ENCODE data around the gene C16orf54. TPM values are rescaled to one million over a fixed set of nuclear protein-coding genes. Genes with fewer than 3 reads are reported as not detected.
A peak's percentile ranks its signal among the peaks of the same experiment; 100 is the strongest.
"Not testable (repeated sequence)": the region's sequence is repeated elsewhere in the genome, so short reads cannot be mapped to it uniquely, and the experiment has no call there.

The C16orf54 gene
- total and polyA plus RNA-seq, 2 donors (not counting 3 experiments of a cell fraction or from before 2014, with no cell fraction given), result not detected

DNA sequence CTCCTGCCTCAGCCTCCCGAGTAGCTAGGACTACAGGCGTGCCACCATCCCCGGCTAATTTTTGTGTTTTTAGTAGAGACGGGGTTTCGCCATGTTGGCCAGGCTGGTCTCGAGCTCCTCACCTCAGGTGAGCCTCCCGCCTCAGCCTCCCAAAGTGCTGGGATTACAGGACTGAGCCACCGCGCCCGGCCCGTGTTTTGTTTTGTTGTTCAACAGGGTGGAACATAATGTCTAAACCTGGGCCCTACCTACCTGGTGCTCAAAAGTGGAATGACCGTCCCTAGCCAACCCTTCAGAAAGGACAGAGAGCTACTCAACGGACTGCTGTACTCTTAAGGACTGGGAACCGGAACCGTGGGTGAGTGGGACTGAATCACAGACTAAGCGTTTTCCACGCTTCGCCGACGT, 44.0 kb upstream of the C16orf54 start:
- intact Hi-C loops (cut with micrococcal nuclease) (loop anchor here (1.0 to 5.0 kb wide), 5 partner anchors 16 to 188 kb away; partner anchors contain the start of genes CDIPT and PAGR1), dilution Hi-C loops (cut with MboI; ENCODE audit: extremely low pct_ligation_motif_present, low sequenced_read_pairs) (no loop called here)
- Histone ChIP-seq H3K27ac (ENCODE audit: insufficient read depth, low read depth, low read length) (no peak overlapping the region), H3K36me3 (ENCODE audit: control insufficient read depth in 2 of 2, extremely low read depth in 1 of 2, insufficient read depth in 2 of 2, low read length in 2 of 2) (no peaks in the 10 kb centered on the region), H2AFZ (ENCODE audit: low read depth, low read length) (peak overlapping the region; percentile 98), H3K9me1 (replicated peaks; ENCODE audit: control insufficient read depth, extremely low read depth, insufficient read depth, low read length) (no peaks in the 10 kb centered on the region), H3K4me2 (ENCODE audit: insufficient read depth, low read length) (peak overlapping the region; percentile 62), H3K27me3 (ENCODE audit: control insufficient read depth in 2 of 2, insufficient read depth in 2 of 2, low read length in 2 of 2) (no peaks in the 10 kb centered on the region), H3K9me3 (replicated peaks; ENCODE audit: control insufficient read depth, insufficient read depth, low read length) (no peaks in the 10 kb centered on the region), H4K20me1 (replicated peaks; ENCODE audit: control insufficient read depth, extremely low read depth, insufficient read depth, low read length) (no peaks in the 10 kb centered on the region), H3K4me1 (ENCODE audit: control insufficient read depth, extremely low read depth, insufficient read depth, low read length) (peaks cover 28% of the 10 kb centered on the region), H3K9ac (replicated peaks; ENCODE audit: extremely low read depth, insufficient read depth, low read length) (peak overlapping the region; percentile 53), H3K4me3 (replicated peaks in 1 of 3; ENCODE audit: insufficient read depth in 1 of 3, low read depth in 1 of 3, low read length in 3 of 3) (peak overlapping the region; percentile 33 to 44 (median 43)), H3K79me2 (ENCODE audit: control insufficient read depth, insufficient read depth, low read length) (peaks cover 42% of the 10 kb centered on the region)
- FAIRE-seq (peak; percentile 59), DNase-seq (ENCODE audit: low read depth, low spot score) (no peak)
- POLR2A ChIA-PET, result interaction anchor here (1.0 to 1.2 kb wide), 3 partner anchors 14 to 184 kb away, joined by 3 to 9 read pairs (median 3); partner anchors contain the start of gene TAOK2
- CTCF ChIA-PET, result interaction anchor here (0.6 to 6.3 kb wide), 16 partner anchors 10 to 99 kb away, joined by 3 to 34 read pairs (median 4); partner anchors contain the start of genes CDIPT and PAGR1
- TF ChIP-seq FOS (IDR thresholded peaks at IDR 0.05; ENCODE audit: borderline replicate concordance, insufficient read depth, low read length), result no peak
- no peak for TF ChIP-seq EZH2 (IDR thresholded peaks at IDR 0.05; ENCODE audit: borderline replicate concordance, low read depth, low read length, severe bottlenecking)
- TF ChIP-seq GATA2 (IDR thresholded peaks at IDR 0.05; ENCODE audit: insufficient read depth, insufficient read length, low read depth, low read length), result no peak
- no peak for TF ChIP-seq MYC (IDR thresholded peaks at IDR 0.05; ENCODE audit: low read depth, low read length)
- TF ChIP-seq, protein P1, sequence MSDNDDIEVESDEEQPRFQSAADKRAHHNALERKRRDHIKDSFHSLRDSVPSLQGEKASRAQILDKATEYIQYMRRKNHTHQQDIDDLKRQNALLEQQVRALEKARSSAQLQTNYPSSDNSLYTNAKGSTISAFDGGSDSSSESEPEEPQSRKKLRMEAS (IDR thresholded peaks at IDR 0.05; ENCODE audit: insufficient read depth, insufficient read length), result no peak
- no peak for TF ChIP-seq JUN (IDR thresholded peaks at IDR 0.05; ENCODE audit: borderline replicate concordance, insufficient read depth, insufficient read length, low read depth)
- no peak for TF ChIP-seq POLR2AphosphoS5 (IDR thresholded peaks at IDR 0.05; ENCODE audit: insufficient read depth, low read depth, low read length)
- TF ChIP-seq, protein P2, sequence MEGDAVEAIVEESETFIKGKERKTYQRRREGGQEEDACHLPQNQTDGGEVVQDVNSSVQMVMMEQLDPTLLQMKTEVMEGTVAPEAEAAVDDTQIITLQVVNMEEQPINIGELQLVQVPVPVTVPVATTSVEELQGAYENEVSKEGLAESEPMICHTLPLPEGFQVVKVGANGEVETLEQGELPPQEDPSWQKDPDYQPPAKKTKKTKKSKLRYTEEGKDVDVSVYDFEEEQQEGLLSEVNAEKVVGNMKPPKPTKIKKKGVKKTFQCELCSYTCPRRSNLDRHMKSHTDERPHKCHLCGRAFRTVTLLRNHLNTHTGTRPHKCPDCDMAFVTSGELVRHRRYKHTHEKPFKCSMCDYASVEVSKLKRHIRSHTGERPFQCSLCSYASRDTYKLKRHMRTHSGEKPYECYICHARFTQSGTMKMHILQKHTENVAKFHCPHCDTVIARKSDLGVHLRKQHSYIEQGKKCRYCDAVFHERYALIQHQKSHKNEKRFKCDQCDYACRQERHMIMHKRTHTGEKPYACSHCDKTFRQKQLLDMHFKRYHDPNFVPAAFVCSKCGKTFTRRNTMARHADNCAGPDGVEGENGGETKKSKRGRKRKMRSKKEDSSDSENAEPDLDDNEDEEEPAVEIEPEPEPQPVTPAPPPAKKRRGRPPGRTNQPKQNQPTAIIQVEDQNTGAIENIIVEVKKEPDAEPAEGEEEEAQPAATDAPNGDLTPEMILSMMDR (IDR thresholded peaks at IDR 0.05; ENCODE audit: extremely low read depth in 1 of 2, insufficient read depth in 1 of 2, low read depth in 1 of 2, low read length in 2 of 2), result no peak
- TF ChIP-seq POLR2A (IDR thresholded peaks at IDR 0.05; ENCODE audit: low read depth, low read length), result no peak
- TSS peak; percentile 40 for BruUV-seq (replicated peaks)

DNA sequence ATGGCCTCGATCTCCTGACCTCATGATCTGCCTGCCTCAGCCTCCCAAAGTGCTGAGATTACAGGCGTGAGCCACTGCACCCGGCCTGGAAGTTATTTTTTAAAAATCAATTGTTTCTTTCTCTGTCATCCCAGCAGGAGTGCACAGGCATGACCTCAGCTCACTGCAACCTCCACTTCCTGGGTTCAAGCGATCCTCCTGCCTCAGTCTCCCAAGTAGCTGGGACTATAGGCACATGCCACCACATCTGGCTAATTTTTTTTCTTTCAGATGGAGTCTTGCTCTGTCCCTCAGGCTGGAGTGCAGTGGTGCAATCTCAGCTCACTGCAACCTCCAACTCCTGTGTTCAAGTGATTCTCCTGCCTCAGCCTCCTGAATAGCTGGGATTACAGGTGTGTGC, 41.4 kb upstream of the C16orf54 start:
- not testable (repeated sequence) for H3K27me3 ChIP-seq (ENCODE audit: control insufficient read depth in 2 of 2, insufficient read depth in 2 of 2, low read length in 2 of 2)
- CTCF ChIA-PET, result interaction anchor here (4.6 kb wide), 1 partner anchor 61 kb away, joined by 30 read pairs; no protein-coding TSS in a partner anchor

More for the DNA sequence above, 41.4 kb upstream of the C16orf54 start:
- Histone ChIP-seq H3K4me1 (ENCODE audit: control insufficient read depth, extremely low read depth, insufficient read depth, low read length) (peaks cover 22% of the 10 kb centered on the region), H3K79me2 (ENCODE audit: control insufficient read depth, insufficient read depth, low read length) (peaks cover 16% of the 10 kb centered on the region)
- H3K27ac ChIP-seq (ENCODE audit: insufficient read depth, low read depth, low read length); H3K36me3 ChIP-seq (ENCODE audit: control insufficient read depth in 2 of 2, extremely low read depth in 1 of 2, insufficient read depth in 2 of 2, low read length in 2 of 2); BruUV-seq (replicated peaks); dilution Hi-C loops (cut with MboI; ENCODE audit: extremely low pct_ligation_motif_present, low sequenced_read_pairs); H4K20me1 ChIP-seq (replicated peaks; ENCODE audit: control insufficient read depth, extremely low read depth, insufficient read depth, low read length); H3K4me3 ChIP-seq (replicated peaks in 1 of 3; ENCODE audit: insufficient read depth in 1 of 3, low read depth in 1 of 3, low read length in 3 of 3); H2AFZ ChIP-seq (ENCODE audit: low read depth, low read length); FAIRE-seq; H3K9me3 ChIP-seq (replicated peaks; ENCODE audit: control insufficient read depth, insufficient read depth, low read length); H3K4me2 ChIP-seq (ENCODE audit: insufficient read depth, low read length); intact Hi-C loops (cut with micrococcal nuclease); POLR2A ChIA-PET; DNase-seq (ENCODE audit: low read depth, low spot score); H3K9me1 ChIP-seq (replicated peaks; ENCODE audit: control insufficient read depth, extremely low read depth, insufficient read depth, low read length); H3K9ac ChIP-seq (replicated peaks; ENCODE audit: extremely low read depth, insufficient read depth, low read length): not testable (repeated sequence)
